Calu3 (cell line): ENCODE measurements around the gene RTKN2. TPM values are rescaled to one million over a fixed set of nuclear protein-coding genes. Genes with fewer than 3 reads are reported as not detected.

Experiments
- BruUV-seq: library from RNA; stranded (reverse); fragments of 400-500 nt; replicated peaks from 2 replicates; lab custom pipeline; 2021; lab: Mats Ljungman, UMichigan
- CTCF ChIA-PET: fragments of 300-600 bp; sonication (Branson Sonifier 250); formaldehyde crosslinking; loops from one replicate; lab custom pipeline; 2022; ENCODE audit warnings: antibody characterized with exemption; lab: Charles Lee
- DNase-seq: peaks from one replicate; pipeline ENCODE4 v3.0.0; 2022
- H3K27ac Mint-ChIP-seq: one replicate; pipeline ENCODE4 v1.8.0; 2022; ENCODE audit warnings: mixed read lengths; ENCODE audit not compliant: unreplicated experiment
- H3K27me3 Mint-ChIP-seq: one replicate; pipeline ENCODE4 v1.8.0; 2022; ENCODE audit warnings: mixed read lengths; ENCODE audit not compliant: unreplicated experiment
- H3K36me3 Mint-ChIP-seq: one replicate; pipeline ENCODE4 v1.8.0; 2022; ENCODE audit warnings: mild to moderate bottlenecking, moderate library complexity, mixed read lengths; ENCODE audit not compliant: insufficient read depth, unreplicated experiment
- H3K4me1 Mint-ChIP-seq: one replicate; pipeline ENCODE4 v1.8.0; 2022; ENCODE audit warnings: mild to moderate bottlenecking, low read depth, mixed read lengths; ENCODE audit not compliant: unreplicated experiment
- H3K4me3 Mint-ChIP-seq: one replicate; pipeline ENCODE4 v1.8.0; 2022; ENCODE audit warnings: mild to moderate bottlenecking, low read depth, moderate library complexity, mixed read lengths; ENCODE audit not compliant: unreplicated experiment
- H3K9me3 Mint-ChIP-seq: one replicate; pipeline ENCODE4 v1.8.0; 2022; ENCODE audit warnings: low read depth, mixed read lengths; ENCODE audit not compliant: unreplicated experiment
- intact Hi-C: fragments of 100-400 bp; cut with micrococcal nuclease; formaldehyde crosslinking; loops from one replicate; pipeline ENCODE4 v1.10.0; 2022; ENCODE audit not compliant: unreplicated experiment
- total RNA-seq: library from RNA; stranded (reverse); gene quantifications from 2 replicates; pipeline ENCODE4 v1.2.3, GENCODE V29; 2022
- TF ChIP-seq, protein P1 (sequence below): fragments of 200-600 bp; IDR thresholded peaks from one replicate; pipeline ENCODE4 v1.8.0; 2022; ENCODE audit warnings: antibody characterized with exemption; ENCODE audit not compliant: unreplicated experiment

Gene RTKN2
- total RNA-seq, 1 experiment from 2014 or later: 26.7 TPM

DNA sequence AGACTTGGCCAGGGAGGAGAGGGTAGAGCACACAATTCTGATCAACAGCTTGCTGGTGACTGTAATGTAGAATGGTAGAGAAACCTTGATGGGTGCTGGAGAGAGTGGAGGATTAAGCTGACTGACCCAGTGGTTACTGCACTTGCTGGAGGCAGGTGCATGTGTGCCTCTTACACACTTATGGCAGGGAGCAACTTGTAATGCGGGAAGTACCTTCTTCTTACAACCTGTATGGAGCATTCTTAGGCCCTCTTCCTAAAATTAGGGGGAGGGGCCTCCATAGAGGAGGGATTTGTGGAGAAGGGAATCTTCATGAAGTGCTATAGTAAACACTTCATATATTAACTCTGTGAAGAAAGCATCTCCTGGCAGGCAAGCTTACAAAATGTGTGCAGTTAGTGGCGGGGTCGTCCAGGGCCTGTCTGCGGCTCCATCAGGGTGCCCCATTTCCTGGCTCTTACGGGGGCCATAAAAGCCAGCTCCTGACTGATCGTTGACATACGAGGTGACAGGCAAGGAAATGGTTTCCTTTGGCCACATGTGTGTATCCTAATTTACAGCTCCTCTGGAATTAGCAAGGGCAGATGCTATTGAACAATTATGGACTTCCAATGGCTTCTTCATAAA lies 113.5 kb downstream of the RTKN2 start:
- no peak for DNase-seq
- Mint-ChIP-seq H3K27ac (no peak overlapping the region), H3K4me3 (no peak overlapping the region), H3K36me3 (no peaks in the 10 kb centered on the region), H3K9me3 (no peaks in the 10 kb centered on the region), H3K27me3 (no peaks in the 10 kb centered on the region), H3K4me1 (no peaks in the 10 kb centered on the region)
- CTCF ChIA-PET: no interaction called here
- TF ChIP-seq, protein P1, sequence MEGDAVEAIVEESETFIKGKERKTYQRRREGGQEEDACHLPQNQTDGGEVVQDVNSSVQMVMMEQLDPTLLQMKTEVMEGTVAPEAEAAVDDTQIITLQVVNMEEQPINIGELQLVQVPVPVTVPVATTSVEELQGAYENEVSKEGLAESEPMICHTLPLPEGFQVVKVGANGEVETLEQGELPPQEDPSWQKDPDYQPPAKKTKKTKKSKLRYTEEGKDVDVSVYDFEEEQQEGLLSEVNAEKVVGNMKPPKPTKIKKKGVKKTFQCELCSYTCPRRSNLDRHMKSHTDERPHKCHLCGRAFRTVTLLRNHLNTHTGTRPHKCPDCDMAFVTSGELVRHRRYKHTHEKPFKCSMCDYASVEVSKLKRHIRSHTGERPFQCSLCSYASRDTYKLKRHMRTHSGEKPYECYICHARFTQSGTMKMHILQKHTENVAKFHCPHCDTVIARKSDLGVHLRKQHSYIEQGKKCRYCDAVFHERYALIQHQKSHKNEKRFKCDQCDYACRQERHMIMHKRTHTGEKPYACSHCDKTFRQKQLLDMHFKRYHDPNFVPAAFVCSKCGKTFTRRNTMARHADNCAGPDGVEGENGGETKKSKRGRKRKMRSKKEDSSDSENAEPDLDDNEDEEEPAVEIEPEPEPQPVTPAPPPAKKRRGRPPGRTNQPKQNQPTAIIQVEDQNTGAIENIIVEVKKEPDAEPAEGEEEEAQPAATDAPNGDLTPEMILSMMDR: no peak
- intact Hi-C loops: no loop called here
- BruUV-seq: no TSS peak

DNA sequence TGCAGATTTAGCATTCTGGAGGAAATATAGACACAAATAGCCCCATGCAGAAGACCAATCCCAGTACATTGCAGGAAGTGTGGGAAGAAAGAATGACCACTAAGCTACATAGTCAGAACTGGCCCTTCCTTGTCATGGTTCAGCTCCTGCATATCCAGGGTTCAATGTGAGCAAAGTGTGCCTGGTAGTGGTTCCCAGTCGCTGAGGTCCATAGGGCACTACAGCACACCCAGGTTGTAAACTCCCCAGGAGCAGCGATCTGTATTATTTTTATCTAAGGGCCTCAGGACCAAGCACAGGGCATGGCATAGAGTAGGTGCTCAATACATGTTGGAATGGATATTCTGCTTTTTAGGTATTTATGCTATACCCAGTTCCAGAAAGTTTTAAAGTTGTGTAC lies 114.4 kb downstream of the RTKN2 start:
- Mint-ChIP-seq H3K4me1 (no peaks in the 10 kb centered on the region), H3K9me3 (no peaks in the 10 kb centered on the region), H3K27ac (no peak overlapping the region), H3K4me3 (no peak overlapping the region), H3K27me3 (no peaks in the 10 kb centered on the region), H3K36me3 (no peaks in the 10 kb centered on the region)
- TF ChIP-seq, protein P1: no peak
- intact Hi-C loops: no loop called here
- no TSS peak for BruUV-seq
- CTCF ChIA-PET: interaction anchor here (0.6 kb wide), 1 partner anchor 35 kb away, joined by 4 read pairs; no protein-coding TSS in a partner anchor
- DNase-seq: no peak

DNA sequence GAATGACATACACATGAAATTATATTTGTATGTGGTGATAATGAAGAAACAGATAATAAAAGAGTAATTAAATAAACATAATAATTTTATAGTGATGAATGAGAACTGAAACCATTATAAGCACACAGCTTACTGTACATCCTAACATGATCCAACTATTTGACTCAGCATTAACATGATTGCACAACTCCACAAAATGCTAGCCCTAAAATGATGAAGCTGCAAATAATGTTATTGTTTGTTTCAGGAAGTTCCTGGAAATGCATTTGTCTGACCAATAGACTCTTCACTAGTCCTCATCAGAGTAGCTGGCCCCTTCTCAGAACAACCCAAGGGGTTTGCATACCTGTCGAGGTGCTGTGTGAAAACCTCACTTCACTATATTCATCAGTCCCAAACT lies 115.5 kb downstream of the RTKN2 start:
- Mint-ChIP-seq H3K9me3 (no peaks in the 10 kb centered on the region), H3K4me3 (no peak overlapping the region), H3K27me3 (no peaks in the 10 kb centered on the region), H3K4me1 (peaks cover 6% of the 10 kb centered on the region), H3K27ac (no peak overlapping the region), H3K36me3 (no peaks in the 10 kb centered on the region)
- CTCF ChIA-PET: no interaction called here
- no TSS peak for BruUV-seq
- TF ChIP-seq, protein P1: no peak
- no peak for DNase-seq
- intact Hi-C loops: no loop called here

DNA sequence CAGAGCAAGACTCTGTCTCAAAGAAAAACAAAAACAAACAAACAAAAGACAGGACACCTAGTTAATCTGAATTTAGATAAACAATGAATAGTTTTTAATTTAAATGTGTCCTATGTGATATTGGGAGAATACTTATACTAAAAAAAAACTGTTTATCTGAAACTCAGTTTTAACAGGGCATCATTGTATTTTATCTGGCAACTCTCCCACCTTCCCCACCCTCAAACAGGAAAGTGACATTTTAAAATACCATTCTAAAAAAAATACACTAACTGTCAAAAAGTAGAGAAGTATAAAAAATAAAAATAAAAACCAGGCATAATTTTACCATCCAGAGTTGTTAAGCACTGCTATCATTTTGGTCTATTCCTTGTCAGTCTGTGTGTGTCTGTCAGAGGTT lies 119.0 kb downstream of the RTKN2 start:
- peaks cover 10% of the 10 kb centered on the region for H3K4me1 Mint-ChIP-seq
- no TSS peak for BruUV-seq
- no peak overlapping the region for H3K4me3 Mint-ChIP-seq
- H3K36me3 Mint-ChIP-seq: no peaks in the 10 kb centered on the region
- DNase-seq: no peak
- TF ChIP-seq, protein P1: no peak
- no peak overlapping the region for H3K27ac Mint-ChIP-seq
- intact Hi-C loops: no loop called here
- no peaks in the 10 kb centered on the region for H3K9me3 Mint-ChIP-seq
- CTCF ChIA-PET: no interaction called here
- no peaks in the 10 kb centered on the region for H3K27me3 Mint-ChIP-seq
